GM06990 (cell line): ENCODE data around the gene F11R.
"Not testable (repeated sequence)": the region's sequence is repeated elsewhere in the genome, so short reads cannot be mapped to it uniquely, and the experiment has no call there.

Experiments used
- DNase-seq: peaks from one replicate; pipeline ENCODE4 v3.0.0-alpha.2; 2011; ENCODE audit not compliant: insufficient read length; ENCODE audit errors: extremely low read depth
- H3K27me3 ChIP-seq: replicated peaks from 2 replicates; pipeline ENCODE4 v1.6.0; 2011; ENCODE audit warnings: low read length; ENCODE audit not compliant: control insufficient read depth, insufficient read depth
- H3K36me3 ChIP-seq: 2 replicates; pipeline ENCODE4 v1.5.1; 2011; ENCODE audit warnings: low read length; ENCODE audit not compliant: control insufficient read depth, insufficient read depth
- H3K4me3 ChIP-seq: replicated peaks from 2 replicates; pipeline ENCODE4 v1.5.1; 2011; ENCODE audit warnings: low read depth, mild to moderate bottlenecking, control low read depth, low read length
- TF ChIP-seq, protein P1 (sequence below): IDR thresholded peaks from 2 replicates; pipeline ENCODE4 v1.5.1; 2011; ENCODE audit warnings: low read length, control low read depth, mild to moderate bottlenecking, inconsistent platforms; ENCODE audit not compliant: insufficient read depth, poor library complexity, severe bottlenecking

The F11R gene

DNA sequence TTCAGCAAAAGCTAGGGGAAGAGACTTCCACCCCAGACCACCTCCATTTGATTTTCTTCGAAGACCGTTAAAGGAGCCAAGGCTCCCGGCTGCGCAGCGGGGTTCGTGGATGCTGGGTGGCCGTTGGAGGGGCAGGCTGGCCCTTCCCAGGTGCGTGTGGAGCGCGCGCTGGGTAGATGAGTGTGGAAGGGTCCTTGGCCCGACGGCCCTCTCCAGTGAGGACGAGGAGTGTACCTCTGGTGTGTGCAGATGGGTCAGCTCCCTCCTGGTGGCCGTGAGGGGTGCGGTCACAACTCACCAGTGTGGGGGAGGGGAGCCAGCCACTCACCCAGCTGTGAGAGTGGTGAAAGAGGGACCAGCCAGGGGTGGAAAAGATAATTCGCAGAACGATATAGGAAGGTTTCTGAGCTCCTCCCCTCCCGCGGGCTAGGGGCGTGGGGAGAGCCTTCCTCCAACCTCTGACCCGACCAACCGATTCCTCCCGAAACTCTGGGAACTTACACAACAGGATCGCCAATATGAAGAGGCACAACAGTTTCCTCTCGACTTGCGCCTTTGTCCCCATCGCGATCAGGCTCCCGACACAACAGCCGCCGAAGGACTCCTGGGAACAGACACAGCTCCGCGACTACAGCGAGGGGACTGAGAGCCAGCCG is at the start of gene F11R:
Gene F11R (minus strand): TSS at position 644 of the 656 bp plus-strand sequence. CDS start 79 bp downstream, at position 565.
- DNase-seq, result no peak
- TF ChIP-seq, protein P1, sequence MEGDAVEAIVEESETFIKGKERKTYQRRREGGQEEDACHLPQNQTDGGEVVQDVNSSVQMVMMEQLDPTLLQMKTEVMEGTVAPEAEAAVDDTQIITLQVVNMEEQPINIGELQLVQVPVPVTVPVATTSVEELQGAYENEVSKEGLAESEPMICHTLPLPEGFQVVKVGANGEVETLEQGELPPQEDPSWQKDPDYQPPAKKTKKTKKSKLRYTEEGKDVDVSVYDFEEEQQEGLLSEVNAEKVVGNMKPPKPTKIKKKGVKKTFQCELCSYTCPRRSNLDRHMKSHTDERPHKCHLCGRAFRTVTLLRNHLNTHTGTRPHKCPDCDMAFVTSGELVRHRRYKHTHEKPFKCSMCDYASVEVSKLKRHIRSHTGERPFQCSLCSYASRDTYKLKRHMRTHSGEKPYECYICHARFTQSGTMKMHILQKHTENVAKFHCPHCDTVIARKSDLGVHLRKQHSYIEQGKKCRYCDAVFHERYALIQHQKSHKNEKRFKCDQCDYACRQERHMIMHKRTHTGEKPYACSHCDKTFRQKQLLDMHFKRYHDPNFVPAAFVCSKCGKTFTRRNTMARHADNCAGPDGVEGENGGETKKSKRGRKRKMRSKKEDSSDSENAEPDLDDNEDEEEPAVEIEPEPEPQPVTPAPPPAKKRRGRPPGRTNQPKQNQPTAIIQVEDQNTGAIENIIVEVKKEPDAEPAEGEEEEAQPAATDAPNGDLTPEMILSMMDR, result no peak
- Histone ChIP-seq H3K4me3 (peak within 1 kb of the TSS; percentile 86), H3K36me3 (no peaks in the 10 kb centered on the region), H3K27me3 (no peaks in the 10 kb centered on the region)

GRCh38 chr1:161069731-161070270 is 48.8 kb upstream of the F11R start, which contains the start of gene ARHGAP30:
TSS of gene ARHGAP30 (minus strand) at chr1:161069891. CDS start at chr1:161069624, 267 bp downstream.
- Histone ChIP-seq H3K36me3 (peaks cover 3% of the 10 kb centered on the region), H3K27me3 (no peaks in the 10 kb centered on the region), H3K4me3 (peak within 1 kb of the TSS; percentile 100)
- DNase-seq, result peak; percentile 87
- TF ChIP-seq, protein P1, result no peak

DNA sequence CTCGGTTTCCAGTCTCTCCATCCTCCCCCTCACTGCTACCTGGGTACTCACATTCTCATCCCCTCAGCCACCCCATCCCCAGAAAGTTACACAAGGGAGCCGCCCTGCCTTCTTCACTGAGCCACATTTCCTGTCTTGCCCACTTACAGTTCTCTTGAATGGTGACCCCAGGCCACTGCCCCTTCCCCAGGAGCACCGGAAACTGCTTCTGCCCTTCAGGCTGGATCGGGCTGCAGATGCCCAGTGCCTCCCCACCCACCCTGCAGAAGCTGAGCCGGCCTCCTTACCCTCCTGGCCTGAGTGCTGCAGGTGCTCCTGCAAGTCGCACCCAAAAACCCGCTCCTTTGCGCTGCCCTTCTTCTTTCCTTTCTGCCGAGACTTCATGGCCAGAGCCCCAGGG is 48.3 kb upstream of the F11R start:
- TF ChIP-seq, protein P1, result no peak
- Histone ChIP-seq H3K27me3 (no peaks in the 10 kb centered on the region), H3K36me3 (peaks cover 5% of the 10 kb centered on the region), H3K4me3 (peak overlapping the region; percentile 100)
- DNase-seq, result no peak

DNA sequence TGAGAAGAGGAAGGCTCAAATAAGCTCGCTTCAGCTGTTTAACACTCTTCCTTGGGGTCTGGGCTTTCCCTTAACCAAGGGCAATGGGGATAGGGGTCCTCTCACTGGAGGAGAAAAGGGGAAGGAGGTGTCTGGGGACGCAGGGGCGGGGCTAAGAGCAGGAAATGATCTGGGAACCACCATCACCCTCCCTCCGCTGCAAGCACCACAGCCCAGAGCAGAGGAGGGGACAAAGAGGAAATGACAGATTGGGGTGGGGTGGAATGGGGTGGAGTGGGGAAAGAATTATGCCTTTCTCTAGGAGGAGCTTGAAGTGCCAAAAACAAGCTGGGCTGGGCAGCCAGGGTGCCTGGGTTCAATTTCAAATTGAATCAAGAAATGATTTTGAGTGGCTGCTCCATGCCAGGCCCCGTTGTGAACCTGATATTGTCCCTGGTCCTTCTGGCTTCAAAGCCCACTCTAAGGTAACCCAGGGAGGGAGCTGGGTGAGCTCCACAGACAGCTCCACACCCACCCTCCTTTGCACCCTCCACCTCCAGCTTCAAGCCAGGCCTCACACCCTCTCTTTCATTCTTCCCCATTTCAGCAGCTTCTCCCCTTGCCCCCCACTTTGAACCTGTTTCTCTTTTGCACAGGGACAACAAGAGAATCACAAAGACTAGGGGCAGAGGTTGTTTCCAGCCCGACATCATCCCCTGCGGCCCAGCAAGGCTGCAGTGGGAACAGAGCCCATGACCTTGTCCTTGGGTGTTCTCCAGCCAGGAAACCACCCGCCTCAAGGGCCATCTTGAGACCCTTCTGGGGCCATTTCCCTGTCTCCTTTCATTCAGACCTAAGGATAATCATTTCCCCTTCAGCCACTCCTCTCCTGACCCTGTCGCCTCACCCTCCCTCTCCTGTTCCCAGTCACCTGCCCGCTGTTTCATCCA is 47.6 kb upstream of the F11R start:
- H3K36me3 ChIP-seq, result peaks cover 5% of the 10 kb centered on the region
- peak; percentile 78 for DNase-seq
- TF ChIP-seq, protein P1, result no peak
- H3K4me3 ChIP-seq, result peak overlapping the region; percentile 100
- no peaks in the 10 kb centered on the region for H3K27me3 ChIP-seq

- peak overlapping the region; percentile 20 for H3K4me3 ChIP-seq
- H3K27me3 ChIP-seq, result no peaks in the 10 kb centered on the region
- TF ChIP-seq, protein P1, result no peak
- DNase-seq, result no peak
- H3K36me3 ChIP-seq, result peaks cover 5% of the 10 kb centered on the region
These were observed 45.7 kb upstream of the F11R start for GRCh38 chr1:161066694-161067093.

GRCh38 chr1:161065681-161066080 is 44.7 kb upstream of the F11R start:
- not testable (repeated sequence) for H3K27me3 ChIP-seq, H3K36me3 ChIP-seq, H3K4me3 ChIP-seq, DNase-seq

DNA sequence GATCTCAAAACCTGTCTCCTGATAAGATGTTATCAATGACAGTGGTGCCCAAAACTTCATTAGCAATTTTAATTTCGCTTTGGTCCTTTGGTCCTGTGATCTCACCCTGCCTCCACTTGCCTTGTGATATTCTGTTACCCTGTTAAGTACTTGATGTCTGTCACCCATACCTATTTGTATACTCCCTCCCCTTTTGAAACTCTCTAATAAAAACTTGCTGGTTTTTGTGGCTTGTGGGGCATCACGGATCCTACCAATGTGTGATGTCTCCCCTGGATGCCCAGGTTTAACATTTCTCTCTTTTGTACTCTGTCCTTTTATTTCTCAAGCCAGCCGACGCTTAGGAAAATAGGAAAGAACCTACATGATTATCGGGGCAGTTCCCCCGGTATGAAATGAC is 43.0 kb upstream of the F11R start:
- H3K36me3 ChIP-seq, H3K27me3 ChIP-seq: not testable (repeated sequence)

More for the DNA sequence above, 43.0 kb upstream of the F11R start:
- H3K4me3 ChIP-seq, DNase-seq: not testable (repeated sequence)
